AG04449 (cell line): ENCODE results near the gene CEP128.

Source experiments
- CTCF ChIA-PET: fragments of 350-600 bp; formaldehyde crosslinking; extraction: SDS; loops from one replicate; lab custom pipeline; 2021; ENCODE audit warnings: antibody characterized with exemption; lab: Yijun Ruan, JAX
- POLR2A ChIA-PET: fragments of 400-600, 350-600 bp; formaldehyde crosslinking; extraction: SDS; loops from one replicate; lab custom pipeline; 2020; ENCODE audit warnings: antibody characterized with exemption, inconsistent platforms; lab: Yijun Ruan, JAX
- DNase-seq: peaks from one replicate; pipeline ENCODE4 v3.0.0-alpha.2; 2010; ENCODE audit warnings: low read depth, low spot score
- H3K4me3 ChIP-seq: 2 replicates; pipeline ENCODE4 v1.5.1; 2011; ENCODE audit warnings: low read depth, mild to moderate bottlenecking, control low read depth, low read length
- CTCF ChIP-seq: IDR thresholded peaks from one replicate; pipeline ENCODE4 v1.5.1; 2011; ENCODE audit warnings: mild to moderate bottlenecking, moderate library complexity, low read length, control low read depth, inconsistent platforms; ENCODE audit not compliant: insufficient read depth; ENCODE audit errors: missing control alignments

The CEP128 gene

GRCh38 chr14:80549141-80549540, 392.4 kb downstream of the CEP128 start:
- ChIA-PET POLR2A (no interaction called here), CTCF (interaction anchor here (1.0 kb wide), 1 partner anchor 19 kb away, joined by 3 read pairs; no protein-coding TSS in a partner anchor)
- DNase-seq: no peak
- TF ChIP-seq CTCF: no peak
- H3K4me3 ChIP-seq: no peak overlapping the region

GRCh38 chr14:80545935-80546854, 395.3 kb downstream of the CEP128 start:
- no peak for DNase-seq
- CTCF ChIA-PET: no interaction called here
- no peak overlapping the region for H3K4me3 ChIP-seq
- POLR2A ChIA-PET: no interaction called here
- no peak for TF ChIP-seq CTCF

- no peak for TF ChIP-seq CTCF
- ChIA-PET POLR2A (no interaction called here), CTCF (interaction anchor here (1.5 kb wide), 1 partner anchor 12 kb away, joined by 5 read pairs; no protein-coding TSS in a partner anchor)
- no peak overlapping the region for H3K4me3 ChIP-seq
- no peak for DNase-seq
Measured at GRCh38 chr14:80544366-80544765, 397.2 kb downstream of the CEP128 start.

- no peak for DNase-seq
- ChIA-PET CTCF (interaction anchor here (1.0 to 1.5 kb wide), 2 partner anchors 11 to 14 kb away, joined by 4 to 5 read pairs; no protein-coding TSS in a partner anchor), POLR2A (no interaction called here)
- TF ChIP-seq CTCF: no peak
- H3K4me3 ChIP-seq: no peak overlapping the region
Measured at GRCh38 chr14:80543211-80543610, 398.3 kb downstream of the CEP128 start.

- ChIA-PET POLR2A (no interaction called here), CTCF (no interaction called here)
- no peak overlapping the region for H3K4me3 ChIP-seq
- TF ChIP-seq CTCF: no peak
- no peak for DNase-seq
Measured at GRCh38 chr14:80538633-80539375, 402.7 kb downstream of the CEP128 start.

GRCh38 chr14:80537626-80538025, 403.9 kb downstream of the CEP128 start:
- no peak overlapping the region for H3K4me3 ChIP-seq
- CTCF ChIA-PET: no interaction called here
- DNase-seq: no peak
- no peak for TF ChIP-seq CTCF
- POLR2A ChIA-PET: no interaction called here
